ENCODE measurements around the gene DGKG.

DGKG gene

GRCh38 chr3:186225603-186226002 is 136.4 kb downstream of the DGKG start:
- H3K9me3 ChIP-seq = no peaks in the 10 kb centered on the region
- peaks cover 0 to 6% (median 0%) of the 10 kb centered on the region in 3 donors for H3K36me3 ChIP-seq
- peaks cover 0 to 13% (median 5%) of the 10 kb centered on the region in 4 donors for H3K4me1 ChIP-seq
- no peak overlapping the region for H3K27ac ChIP-seq
- H3K4me3 ChIP-seq = no peak overlapping the region
- no peak for DNase-seq
- intact Hi-C loops (cut with DNase I; ENCODE audit: low total_unique reads) = no loop called here
- TF ChIP-seq, protein P1, sequence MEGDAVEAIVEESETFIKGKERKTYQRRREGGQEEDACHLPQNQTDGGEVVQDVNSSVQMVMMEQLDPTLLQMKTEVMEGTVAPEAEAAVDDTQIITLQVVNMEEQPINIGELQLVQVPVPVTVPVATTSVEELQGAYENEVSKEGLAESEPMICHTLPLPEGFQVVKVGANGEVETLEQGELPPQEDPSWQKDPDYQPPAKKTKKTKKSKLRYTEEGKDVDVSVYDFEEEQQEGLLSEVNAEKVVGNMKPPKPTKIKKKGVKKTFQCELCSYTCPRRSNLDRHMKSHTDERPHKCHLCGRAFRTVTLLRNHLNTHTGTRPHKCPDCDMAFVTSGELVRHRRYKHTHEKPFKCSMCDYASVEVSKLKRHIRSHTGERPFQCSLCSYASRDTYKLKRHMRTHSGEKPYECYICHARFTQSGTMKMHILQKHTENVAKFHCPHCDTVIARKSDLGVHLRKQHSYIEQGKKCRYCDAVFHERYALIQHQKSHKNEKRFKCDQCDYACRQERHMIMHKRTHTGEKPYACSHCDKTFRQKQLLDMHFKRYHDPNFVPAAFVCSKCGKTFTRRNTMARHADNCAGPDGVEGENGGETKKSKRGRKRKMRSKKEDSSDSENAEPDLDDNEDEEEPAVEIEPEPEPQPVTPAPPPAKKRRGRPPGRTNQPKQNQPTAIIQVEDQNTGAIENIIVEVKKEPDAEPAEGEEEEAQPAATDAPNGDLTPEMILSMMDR (IDR thresholded peaks at IDR 0.05) = no peak
- no peaks in the 10 kb centered on the region for H3K27me3 ChIP-seq

DNA sequence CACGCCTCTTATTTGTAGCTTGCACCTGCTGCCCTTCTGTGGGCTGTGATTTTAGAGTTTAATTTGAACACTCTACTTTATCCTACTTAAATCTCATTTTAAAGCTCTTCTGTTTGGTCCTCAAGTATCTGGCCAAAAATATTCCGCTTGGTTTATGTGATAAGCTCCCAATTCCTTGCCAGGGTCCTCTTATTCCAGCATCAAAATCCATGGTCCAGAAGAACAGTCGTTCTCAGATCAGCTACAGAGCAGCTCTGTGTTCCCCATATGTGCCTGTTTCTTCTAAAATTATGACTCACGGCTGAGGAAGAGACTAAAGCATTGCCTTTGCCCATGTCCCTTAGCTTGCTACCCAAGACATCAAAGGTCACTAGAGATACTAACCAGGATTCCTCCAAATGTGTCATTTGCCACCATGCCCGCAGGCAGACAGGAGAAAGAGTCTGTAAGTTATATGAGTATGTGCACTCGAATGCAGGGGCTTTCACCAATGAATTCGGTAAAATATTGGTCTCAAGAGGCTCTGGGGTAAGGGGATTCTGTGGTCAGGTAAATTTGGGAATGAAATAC is 137.9 kb downstream of the DGKG start:
- TF ChIP-seq, protein P1 (IDR thresholded peaks at IDR 0.05) = no peak
- no peak overlapping the region for H3K4me3 ChIP-seq
- peaks cover 0 to 20% (median 5%) of the 10 kb centered on the region in 4 donors for H3K4me1 ChIP-seq
- H3K27me3 ChIP-seq = no peaks in the 10 kb centered on the region
- no peaks in the 10 kb centered on the region for H3K36me3 ChIP-seq
- no peak overlapping the region for H3K27ac ChIP-seq
- no peaks in the 10 kb centered on the region for H3K9me3 ChIP-seq
- DNase-seq = no peak
- intact Hi-C loops (cut with DNase I; ENCODE audit: low total_unique reads) = no loop called here

GRCh38 chr3:186223476-186223875 is 138.6 kb downstream of the DGKG start:
- Histone ChIP-seq H3K36me3 (no peaks in the 10 kb centered on the region), H3K27ac (no peak overlapping the region), H3K27me3 (no peaks in the 10 kb centered on the region), H3K4me3 (no peak overlapping the region), H3K4me1 (peaks cover 0 to 20% (median 5%) of the 10 kb centered on the region in 4 donors), H3K9me3 (no peaks in the 10 kb centered on the region)
- intact Hi-C loops (cut with DNase I; ENCODE audit: low total_unique reads) = no loop called here
- DNase-seq = no peak
- TF ChIP-seq, protein P1 (IDR thresholded peaks at IDR 0.05) = no peak

DNA sequence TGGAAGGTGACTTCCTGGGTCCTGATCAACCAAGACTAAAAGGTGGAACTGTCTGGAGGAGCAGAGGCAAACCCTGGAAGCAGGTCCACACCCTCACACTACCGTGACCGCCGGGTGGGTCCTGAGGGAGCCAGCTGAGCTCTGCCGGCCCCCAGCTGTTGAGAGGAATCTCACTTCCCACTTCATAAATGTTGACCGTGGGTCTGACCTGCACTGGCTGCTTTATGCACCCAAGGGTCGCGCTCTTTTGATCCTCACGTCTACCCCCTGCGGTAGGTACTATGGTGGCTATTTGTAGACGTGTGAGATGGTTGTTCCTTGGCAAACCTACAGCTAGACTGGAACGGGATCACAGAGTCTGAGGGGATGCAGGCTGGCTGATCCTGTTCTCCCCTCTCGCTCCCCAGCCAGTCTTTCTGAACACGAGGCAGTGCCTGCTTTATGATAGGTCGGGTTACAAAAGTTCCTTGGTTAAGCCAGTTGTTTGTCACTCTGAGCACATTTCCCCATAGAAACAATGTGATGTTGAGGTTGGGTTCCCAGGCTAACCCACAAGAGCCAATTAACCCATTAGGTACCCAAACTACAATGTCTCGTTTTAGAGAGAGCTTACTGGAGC is 140.2 kb downstream of the DGKG start:
- Histone ChIP-seq H3K4me3 (no peak overlapping the region), H3K27ac (peak overlapping the region; percentile 13 to 44)
- intact Hi-C loops (cut with DNase I; ENCODE audit: low total_unique reads) = no loop called here

DNA sequence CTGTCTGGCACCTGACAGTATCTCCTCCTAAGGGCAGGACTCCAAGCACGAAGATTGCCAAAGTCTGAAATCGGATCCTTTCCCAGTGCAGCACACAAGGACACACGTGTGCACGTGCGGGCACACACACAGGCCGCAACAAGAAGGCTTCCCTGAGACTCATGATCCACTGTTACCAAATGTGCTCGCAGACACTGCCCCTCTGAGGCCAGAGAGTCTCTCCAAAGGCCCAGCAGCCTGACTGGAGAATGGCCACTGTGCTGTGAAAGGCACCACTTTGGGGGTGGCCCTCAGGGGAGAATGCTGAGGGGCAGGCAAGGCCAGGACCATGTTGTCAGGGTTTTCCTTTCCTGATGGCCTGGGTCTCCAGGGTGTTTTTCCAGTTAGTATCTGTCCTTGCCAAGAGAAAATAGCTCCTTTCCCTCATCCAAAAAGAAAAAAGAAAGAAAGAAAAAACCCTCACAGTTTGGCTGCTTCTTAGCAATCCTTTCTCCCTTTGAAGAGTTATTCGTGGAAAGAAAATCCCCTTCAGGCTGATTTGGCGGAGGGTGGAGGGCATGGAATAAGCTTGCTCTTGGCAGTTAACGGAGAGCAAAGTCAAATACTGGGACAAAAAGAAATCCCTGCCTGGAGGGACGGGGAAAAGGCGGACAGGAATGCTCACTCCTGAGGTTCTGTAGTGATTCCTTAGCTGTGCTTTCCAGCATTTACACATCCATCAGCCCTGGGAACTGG is 141.0 kb downstream of the DGKG start:
- no peaks in the 10 kb centered on the region for H3K36me3 ChIP-seq
- H3K4me1 ChIP-seq = peaks cover 0 to 20% (median 5%) of the 10 kb centered on the region in 4 donors
- TF ChIP-seq, protein P1 (IDR thresholded peaks at IDR 0.05) = peak in 1 of 2 experiments; percentile 5
- H3K9me3 ChIP-seq = no peaks in the 10 kb centered on the region
- H3K27ac ChIP-seq = peak overlapping the region; percentile 13 to 44
- intact Hi-C loops (cut with DNase I; ENCODE audit: low total_unique reads) = no loop called here
- DNase-seq = peak in 1 of 2 donors; percentile 35
- no peak overlapping the region for H3K4me3 ChIP-seq
- H3K27me3 ChIP-seq = no peaks in the 10 kb centered on the region

More for the DNA sequence above, 140.2 kb downstream of the DGKG start:
- Histone ChIP-seq H3K36me3 (no peaks in the 10 kb centered on the region), H3K4me1 (peaks cover 0 to 20% (median 5%) of the 10 kb centered on the region in 4 donors), H3K9me3 (no peaks in the 10 kb centered on the region), H3K27me3 (no peaks in the 10 kb centered on the region)
- DNase-seq = no peak
- TF ChIP-seq, protein P1 (IDR thresholded peaks at IDR 0.05) = no peak

Data from tibial artery (tissue), 4 donors.